H1 (cell line): ENCODE results near the gene SUZ12. TPM values are rescaled to one million over a fixed set of nuclear protein-coding genes. Genes with fewer than 3 reads are reported as not detected.

Experiments
- CTCF ChIA-PET: fragments of 300-600 bp; sonication (Branson Sonifier 250); formaldehyde crosslinking; loops from one replicate; lab custom pipeline; 2021; ENCODE audit not compliant: partially characterized antibody; lab: Charles Lee
- POLR2A ChIA-PET: fragments of 300-600 bp; sonication (Branson Sonifier 250); formaldehyde crosslinking; loops from one replicate; lab custom pipeline; 2021; ENCODE audit warnings: inconsistent platforms; ENCODE audit not compliant: partially characterized antibody; lab: Charles Lee
- DNase-seq, 2 experiments: peaks; one replicate each; pipeline versions ENCODE4 v3.0.0 to v3.0.0-alpha.2; 2010 to 2022; ENCODE audit warnings: low spot score in 2 of 2, low read depth in 1 of 2, mixed read lengths in 1 of 2
- FAIRE-seq: peaks from 2 replicates; lab custom pipeline; 2011; peaks lifted over from hg19 to GRCh38; lab: Jason Lieb, UNC
- H2AFZ ChIP-seq: 2 replicates; pipeline ENCODE4 v1.8.1; 2012; ENCODE audit warnings: low read length, inconsistent platforms
- H2AK5ac ChIP-seq: 2 replicates; pipeline ENCODE4 v1.6.1; 2013; ENCODE audit warnings: low read depth, low read length
- H2BK120ac ChIP-seq: replicated peaks from 2 replicates; pipeline ENCODE3; 2013; ENCODE audit warnings: low read depth, low read length, inconsistent platforms
- H2BK12ac ChIP-seq: 2 replicates; pipeline ENCODE4 v1.6.1; 2013; ENCODE audit warnings: low read depth, low read length
- H2BK15ac ChIP-seq: 2 replicates; pipeline ENCODE4 v1.6.1; 2013; ENCODE audit warnings: low read length
- H2BK20ac ChIP-seq: 2 replicates; pipeline ENCODE4 v1.6.1; 2013; ENCODE audit warnings: low read length
- H2BK5ac ChIP-seq: 2 replicates; pipeline ENCODE4 v1.6.1; 2013; ENCODE audit warnings: low read depth, low read length
- H3K14ac ChIP-seq: 2 replicates; pipeline ENCODE4 v1.6.1; 2013; ENCODE audit warnings: inconsistent platforms; ENCODE audit not compliant: insufficient read length
- H3K18ac ChIP-seq: 2 replicates; pipeline ENCODE4 v1.6.1; 2013; ENCODE audit warnings: low read length; ENCODE audit errors: extremely low read depth
- H3K23ac ChIP-seq: 2 replicates; pipeline ENCODE4 v1.6.1; 2013; ENCODE audit warnings: inconsistent platforms; ENCODE audit not compliant: insufficient read length
- H3K23me2 ChIP-seq: 2 replicates; pipeline ENCODE4 v1.6.1; 2013; ENCODE audit warnings: low read depth, low read length
- H3K27ac ChIP-seq: 2 replicates; pipeline ENCODE4 v1.6.1; 2011; ENCODE audit warnings: low read depth, low read length, inconsistent platforms
- H3K27me3 ChIP-seq, 4 experiments: replicated peaks in 1 of 4; 1 replicate in 1 of 4; 2 replicates in 3 of 4; pipeline versions ENCODE4 v1.6.1 to v1.8.1; 2011 to 2013; ENCODE audit warnings: low read length in 3 of 4, mild to moderate bottlenecking in 3 of 4, inconsistent platforms in 2 of 4, mixed read lengths in 2 of 4, moderate library complexity in 1 of 4; ENCODE audit not compliant: control insufficient read depth in 3 of 4, insufficient read depth in 3 of 4; ENCODE audit errors: extremely low read depth in 1 of 4
- H3K36me3 ChIP-seq, 4 experiments: 2 replicates each; pipeline versions ENCODE4 v1.6.1 to v1.8.1; 2011 to 2013; ENCODE audit warnings: mild to moderate bottlenecking in 4 of 4, low read length in 3 of 4, moderate library complexity in 2 of 4, control low read depth in 1 of 4, inconsistent platforms in 1 of 4; ENCODE audit not compliant: insufficient read depth in 4 of 4, control insufficient read depth in 2 of 4
- H3K4ac ChIP-seq: replicated peaks from 2 replicates; pipeline ENCODE3; 2013; ENCODE audit warnings: low read length, low read depth, mixed read lengths, inconsistent platforms; ENCODE audit not compliant: insufficient read length
- H3K4me1 ChIP-seq, 4 experiments: replicated peaks in 1 of 4; 1 replicate in 1 of 4; 2 replicates in 3 of 4; pipeline versions ENCODE4 v1.6.1 to v1.8.1; 2011 to 2013; ENCODE audit warnings: low read length in 3 of 4, inconsistent platforms in 2 of 4, mixed read lengths in 1 of 4; ENCODE audit not compliant: insufficient read depth in 4 of 4, control insufficient read depth in 3 of 4
- H3K4me2 ChIP-seq, 2 experiments: 2 replicates each; pipeline versions ENCODE4 v1.6.1 to v1.8.1; 2011 to 2013; ENCODE audit warnings: low read depth in 2 of 2, low read length in 2 of 2, control low read depth in 1 of 2, inconsistent platforms in 1 of 2, mild to moderate bottlenecking in 1 of 2; ENCODE audit not compliant: insufficient read depth in 1 of 2
- H3K4me3 ChIP-seq, 4 experiments: fragments of 200-600, 300-600 bp in 1 of 4; sonication (generic), shearing (Covaris generic), sonication (Bioruptor Twin) in 1 of 4; 2 replicates each; pipeline versions ENCODE4 v1.5.1 to v1.8.1; 2011 to 2016; ENCODE audit warnings: low read length in 4 of 4, low read depth in 3 of 4, control low read depth in 2 of 4, inconsistent platforms in 2 of 4, mild to moderate bottlenecking in 2 of 4, mixed read lengths in 1 of 4, moderate library complexity in 1 of 4; ENCODE audit not compliant: insufficient read depth in 2 of 4; ENCODE audit errors: extremely low read depth in 1 of 4
- H3K56ac ChIP-seq: replicated peaks from 2 replicates; pipeline ENCODE3; 2013; ENCODE audit warnings: low read depth, mild to moderate bottlenecking, mixed read lengths, low read length, inconsistent platforms; ENCODE audit not compliant: insufficient read length
- H3K79me1 ChIP-seq: 2 replicates; pipeline ENCODE4 v1.6.1; 2013; ENCODE audit warnings: low read depth, low read length, control low read depth
- H3K79me2 ChIP-seq, 2 experiments: 2 replicates each; pipeline versions ENCODE4 v1.6.1 to v1.8.1; 2012 to 2013; ENCODE audit warnings: low read length in 2 of 2, mild to moderate bottlenecking in 2 of 2, inconsistent platforms in 1 of 2; ENCODE audit not compliant: insufficient read depth in 2 of 2, control insufficient read depth in 1 of 2
- H3K9ac ChIP-seq, 4 experiments: replicated peaks in 1 of 4; 1 replicate in 1 of 4; 2 replicates in 3 of 4; pipeline versions ENCODE4 v1.6.1 to v1.8.1; 2011 to 2013; ENCODE audit warnings: low read depth in 3 of 4, low read length in 3 of 4, control low read depth in 2 of 4, mild to moderate bottlenecking in 2 of 4, moderate library complexity in 2 of 4, inconsistent platforms in 1 of 4; ENCODE audit errors: extremely low read depth in 1 of 4
- H3K9me3 ChIP-seq, 2 experiments: 2 replicates each; pipeline versions ENCODE4 v1.6.1 to v1.8.1; 2012 to 2013; ENCODE audit warnings: mild to moderate bottlenecking in 2 of 2, moderate library complexity in 2 of 2, control low read depth in 1 of 2, inconsistent platforms in 1 of 2, low read depth in 1 of 2, low read length in 1 of 2, mixed read lengths in 1 of 2; ENCODE audit not compliant: insufficient read depth in 2 of 2
- H4K20me1 ChIP-seq, 2 experiments: replicated peaks in 1 of 2; 2 replicates each; pipeline versions ENCODE3 to v1.8.1; 2011 to 2013; ENCODE audit warnings: inconsistent platforms in 2 of 2, low read length in 2 of 2, mild to moderate bottlenecking in 1 of 2; ENCODE audit not compliant: insufficient read depth in 2 of 2, control insufficient read depth in 1 of 2
- H4K5ac ChIP-seq: 2 replicates; pipeline ENCODE4 v1.6.1; 2013; ENCODE audit warnings: low read length, low read depth, mixed read lengths, inconsistent platforms; ENCODE audit not compliant: insufficient read length
- H4K8ac ChIP-seq: 2 replicates; pipeline ENCODE4 v1.8.0; 2013; ENCODE audit warnings: mild to moderate bottlenecking, moderate library complexity, low read length, inconsistent platforms; ENCODE audit not compliant: insufficient read depth; ENCODE audit errors: extremely low read depth
- H4K91ac ChIP-seq: replicated peaks from 2 replicates; pipeline ENCODE3; 2013; ENCODE audit warnings: low read length, mixed read lengths, inconsistent platforms; ENCODE audit not compliant: insufficient read length
- ASH2L ChIP-seq: fragments of 200-600, 300-600 bp; sonication (generic); IDR thresholded peaks from one replicate; pipeline ENCODE4 v1.7.1; 2017; ENCODE audit warnings: low read length
- CEBPB ChIP-seq: IDR thresholded peaks from 2 replicates; pipeline ENCODE4 v1.6.1; 2012; ENCODE audit warnings: low read depth, low read length
- CHD2 ChIP-seq: IDR thresholded peaks from 2 replicates; pipeline ENCODE4 v1.6.1; 2012; ENCODE audit warnings: low read length, improper control_type of control experiment
- CTCF ChIP-seq, 3 experiments: IDR thresholded peaks; 1 replicate in 2 of 3; 2 replicates in 1 of 3; pipeline versions ENCODE4 v1.5.1 to v1.6.1; 2011; ENCODE audit warnings: low read length in 3 of 3, mild to moderate bottlenecking in 3 of 3, inconsistent platforms in 2 of 3, low read depth in 1 of 3, moderate library complexity in 1 of 3; ENCODE audit not compliant: insufficient read depth in 1 of 3; ENCODE audit errors: control extremely low read depth in 1 of 3
- KDM4A ChIP-seq: IDR thresholded peaks from one replicate; pipeline ENCODE4 v1.7.1; 2012; ENCODE audit warnings: low read depth, mild to moderate bottlenecking, moderate library complexity, low read length, inconsistent platforms; ENCODE audit not compliant: severe bottlenecking
- MAFK ChIP-seq: IDR thresholded peaks from 2 replicates; pipeline ENCODE4 v1.6.1; 2012; ENCODE audit warnings: low read depth, mild to moderate bottlenecking, improper control_type of control experiment, low read length
- MAX ChIP-seq: IDR thresholded peaks from 2 replicates; pipeline ENCODE4 v1.6.1; 2012; ENCODE audit warnings: inconsistent platforms
- TEAD4 ChIP-seq: IDR thresholded peaks from 2 replicates; pipeline ENCODE4 v1.6.1; 2012; ENCODE audit warnings: low read depth, low read length, inconsistent platforms, mixed read lengths
- ZNF274 ChIP-seq: IDR thresholded peaks from 2 replicates; pipeline ENCODE4 v1.7.0; 2012; ENCODE audit warnings: low read length, borderline replicate concordance; ENCODE audit errors: extremely low read depth
- WGBS, 2 experiments: shearing (Covaris generic) in 1 of 2; methylation state at CpG; one replicate each; pipeline versions ENCODE4 v1.1.6 to v1.1.7; 2013 to 2015; ENCODE audit warnings: low lambda C conversion rate in 2 of 2, mixed read lengths in 2 of 2, inconsistent platforms in 1 of 2, low coverage in 1 of 2, missing lambda C conversion rate in 1 of 2; ENCODE audit not compliant: insufficient replicate concordance in 2 of 2, insufficient coverage in 1 of 2, insufficient read length in 1 of 2; ENCODE audit errors: extremely low coverage in 1 of 2, missing lambda C conversion rate in 1 of 2; 5-methylcytosine and 5-hydroxymethylcytosine counted together
- polyA plus RNA-seq, 7 experiments: library from polyadenylated mRNA; depleted of rRNA in 3 of 7; stranded (reverse) in 5 of 7; unstranded in 2 of 7; fragments of >200 nt in 5 of 7; fragments of 200-250 nt in 2 of 7; gene quantifications; 1 replicate in 5 of 7; 2 replicates in 1 of 7; 4 replicates in 1 of 7; pipeline versions ENCODE4 v1.2.1 to v1.2.3, GENCODE V29; 2011 to 2013; ENCODE audit warnings: missing spikeins in 2 of 7, mixed read lengths in 2 of 7
- total RNA-seq: library from RNA; stranded (reverse); fragmentation: NEBNext Ultra II Directional; extraction: Animal tissue kit (Norgen Biotek cat#: 25700); gene quantifications from 2 replicates; pipeline ENCODE4 v1.2.1, GENCODE V29; 2021
- TF ChIP-seq, protein P1 (sequence below): IDR thresholded peaks from 2 replicates; pipeline ENCODE4 v1.6.1; 2012; ENCODE audit warnings: low read length, inconsistent platforms

The SUZ12 gene
- total and polyA plus RNA-seq, 2 of the 8 experiments (the other 6 are each of a cell fraction or from before 2014, with no cell fraction given): 9.1 to 34.6 TPM

- H2AFZ ChIP-seq: 0 out of 2 replicates have a peak overlapping the region, but pooled peaks have one; percentile 73
- CTCF ChIA-PET: interaction anchor here (0.6 kb wide), 1 partner anchor 16 kb away, joined by 3 read pairs; no protein-coding TSS in a partner anchor
- DNase-seq: no peak
- no peak for TF ChIP-seq MAFK
- TF ChIP-seq, protein P1, sequence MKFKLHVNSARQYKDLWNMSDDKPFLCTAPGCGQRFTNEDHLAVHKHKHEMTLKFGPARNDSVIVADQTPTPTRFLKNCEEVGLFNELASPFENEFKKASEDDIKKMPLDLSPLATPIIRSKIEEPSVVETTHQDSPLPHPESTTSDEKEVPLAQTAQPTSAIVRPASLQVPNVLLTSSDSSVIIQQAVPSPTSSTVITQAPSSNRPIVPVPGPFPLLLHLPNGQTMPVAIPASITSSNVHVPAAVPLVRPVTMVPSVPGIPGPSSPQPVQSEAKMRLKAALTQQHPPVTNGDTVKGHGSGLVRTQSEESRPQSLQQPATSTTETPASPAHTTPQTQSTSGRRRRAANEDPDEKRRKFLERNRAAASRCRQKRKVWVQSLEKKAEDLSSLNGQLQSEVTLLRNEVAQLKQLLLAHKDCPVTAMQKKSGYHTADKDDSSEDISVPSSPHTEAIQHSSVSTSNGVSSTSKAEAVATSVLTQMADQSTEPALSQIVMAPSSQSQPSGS: no peak
- TF ChIP-seq CTCF (IDR thresholded peaks at IDR 0.05; ENCODE audit: control extremely low read depth in 1 of 3, insufficient read depth in 1 of 3, low read depth in 1 of 3, low read length in 3 of 3): no peak
- no peak for TF ChIP-seq MAX
- no peak for TF ChIP-seq ZNF274
- TF ChIP-seq TEAD4: no peak
- no peak for TF ChIP-seq KDM4A
- TF ChIP-seq ASH2L: no peak
- TF ChIP-seq CEBPB: no peak
- TF ChIP-seq CHD2: no peak
Observed at GRCh38 chr17:31931756-31932155, 5.1 kb upstream of the SUZ12 start.

More at GRCh38 chr17:31931756-31932155, 5.1 kb upstream of the SUZ12 start:
- POLR2A ChIA-PET: interaction anchor here (1.0 kb wide), 2 partner anchors 8 to 24 kb away, joined by 3 read pairs; no protein-coding TSS in a partner anchor
- no peak overlapping the region for H2AK5ac ChIP-seq
- no peak overlapping the region for H3K4me2 ChIP-seq
- no peaks in the 10 kb centered on the region for H3K27me3 ChIP-seq
- no peaks in the 10 kb centered on the region for H3K4me1 ChIP-seq
- no peak overlapping the region for H3K56ac ChIP-seq
- no peak overlapping the region for H4K5ac ChIP-seq
- FAIRE-seq: no peak
- H3K23ac ChIP-seq: no peak overlapping the region
- no peak overlapping the region for H3K4ac ChIP-seq
- H4K91ac ChIP-seq: no peak overlapping the region
- no peak overlapping the region for H3K4me3 ChIP-seq
- no peak overlapping the region for H2BK120ac ChIP-seq
- H2BK5ac ChIP-seq: no peak overlapping the region
- H3K23me2 ChIP-seq: no peaks in the 10 kb centered on the region
- WGBS, 2 experiments: 80% methylated on average over 1 of the region's 1 CpG; no CpG with 5 or more reads in 1 of the 2 experiments
- H3K79me2 ChIP-seq: no peaks in the 10 kb centered on the region
- H4K20me1 ChIP-seq: no peaks in the 10 kb centered on the region
- no peak overlapping the region for H2BK20ac ChIP-seq
- H3K9ac ChIP-seq: no peak overlapping the region
- H3K9me3 ChIP-seq: no peaks in the 10 kb centered on the region
- H3K36me3 ChIP-seq: no peaks in the 10 kb centered on the region
- H4K8ac ChIP-seq: no peak overlapping the region
- H3K27ac ChIP-seq: no peak overlapping the region
- H2BK12ac ChIP-seq: no peak overlapping the region
- no peak overlapping the region for H3K18ac ChIP-seq
- no peaks in the 10 kb centered on the region for H3K79me1 ChIP-seq
- H3K14ac ChIP-seq: no peak overlapping the region
- no peak overlapping the region for H2BK15ac ChIP-seq
